B cell (primary cell): ENCODE results near the gene TMPRSS9.

Source experiments
- CTCF ChIP-seq: fragments of 200-600 bp; IDR thresholded peaks from one replicate; pipeline ENCODE4 v1.8.0; 2022; ENCODE audit warnings: antibody characterized with exemption, mild to moderate bottlenecking
- EZH2 ChIP-seq: IDR thresholded peaks from 2 replicates; pipeline ENCODE4 v1.6.1; 2012; ENCODE audit warnings: borderline replicate concordance, low read depth, mild to moderate bottlenecking, moderate library complexity, low read length; ENCODE audit not compliant: insufficient read depth, poor library complexity, severe bottlenecking

- no peak for TF ChIP-seq CTCF
- no peak for TF ChIP-seq EZH2
Observed at GRCh38 chr19:2315818-2316353, 44.2 kb upstream of the TMPRSS9 start.
